ENCODE data around the gene MRGPRG.

- no peak for TF ChIP-seq CTCF (conservative IDR thresholded peaks at IDR 0.05; ENCODE audit: low read depth, low read length)
- TF ChIP-seq ELK1 (IDR thresholded peaks at IDR 0.05; ENCODE audit: borderline replicate concordance, low read depth, low read length), result no peak
- no peak for TF ChIP-seq RAD21 (IDR thresholded peaks at IDR 0.05; ENCODE audit: low read length)
- no peak for TF ChIP-seq SMC3 (IDR thresholded peaks at IDR 0.05; ENCODE audit: low read depth, low read length)
Measured at GRCh38 chr11:3206922-3207204, 11.8 kb downstream of the MRGPRG start.

Data from IMR-90 (cell line).